SH-SY5Y (cell line): Measurements from ENCODE around the gene PLA1A.

Experiments used
- GATA2 ChIP-seq: IDR thresholded peaks from 2 replicates; pipeline ENCODE4 v1.6.1; 2011; ENCODE audit warnings: mild to moderate bottlenecking, low read depth, low read length
- GATA3 ChIP-seq: IDR thresholded peaks from 2 replicates; pipeline ENCODE4 v1.6.1; 2011; ENCODE audit warnings: low read depth, mild to moderate bottlenecking, low read length, moderate library complexity

DNA sequence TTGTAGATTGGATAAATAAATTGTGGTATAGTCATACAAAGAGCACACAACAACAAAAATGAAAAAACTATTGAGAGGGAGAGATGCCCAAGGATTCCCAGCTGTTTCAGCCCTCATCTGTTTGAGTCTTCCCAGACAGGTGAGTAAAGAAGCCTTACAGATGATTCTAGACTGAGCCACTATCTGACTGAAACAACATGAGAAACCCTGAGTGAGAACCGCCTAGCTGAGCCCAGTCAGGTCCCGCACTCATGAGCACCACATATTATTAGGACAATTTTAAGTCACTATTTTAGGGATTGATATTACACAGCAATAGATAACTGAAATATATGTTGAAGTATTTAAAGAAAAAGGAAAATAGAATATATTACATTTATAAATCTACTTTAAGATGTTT lies 43.7 kb downstream of the PLA1A start:
- TF ChIP-seq GATA2: no peak
- TF ChIP-seq GATA3: no peak
